Left ventricle myocardium inferior (tissue), 1 donor: ENCODE data around the gene LSAMP. TPM values are rescaled to one million over a fixed set of nuclear protein-coding genes. Genes with fewer than 3 reads are reported as not detected.

Experiments used
- DNase-seq: peaks from one replicate; pipeline ENCODE4 v3.0.0-alpha.2; 2020
- H3K27ac ChIP-seq: fragments of 200-600 bp; replicated peaks from 2 replicates; pipeline ENCODE4 v1.8.0; 2021
- H3K27me3 ChIP-seq: fragments of 200-600 bp; 2 replicates; pipeline ENCODE4 v1.8.0; 2021; ENCODE audit warnings: low read depth
- H3K36me3 ChIP-seq: fragments of 200-600 bp; 2 replicates; pipeline ENCODE4 v1.8.0; 2021
- H3K4me1 ChIP-seq: fragments of 200-600 bp; 2 replicates; pipeline ENCODE4 v1.8.0; 2021
- H3K4me3 ChIP-seq: fragments of 200-600 bp; 2 replicates; pipeline ENCODE4 v1.8.0; 2021; ENCODE audit warnings: mild to moderate bottlenecking, moderate library complexity
- H3K9me3 ChIP-seq: fragments of 200-600 bp; replicated peaks from 2 replicates; pipeline ENCODE4 v1.8.0; 2021
- intact Hi-C: fragments of 100-400 bp; cut with micrococcal nuclease; formaldehyde crosslinking; loops from one replicate; pipeline ENCODE4 v1.11.0; 2022
- total RNA-seq: library from RNA; stranded (reverse); fragmentation: NEBNext Ultra II Directional; extraction: Animal tissue kit (Norgen Biotek cat#: 25700); gene quantifications from one replicate; pipeline ENCODE4 v1.2.1, GENCODE V29; 2021
- TF ChIP-seq, protein P1 (sequence below): fragments of 200-600 bp; IDR thresholded peaks from 2 replicates; pipeline ENCODE4 v1.8.0; 2021; ENCODE audit warnings: antibody characterized with exemption, mild to moderate bottlenecking, borderline replicate concordance
- donor health status: DM: no; HTN: yes; CAD: no; lungs with severe emphysema.

The LSAMP gene
- total RNA-seq, 1 donor from 2014 or later, result 1.2 TPM

DNA sequence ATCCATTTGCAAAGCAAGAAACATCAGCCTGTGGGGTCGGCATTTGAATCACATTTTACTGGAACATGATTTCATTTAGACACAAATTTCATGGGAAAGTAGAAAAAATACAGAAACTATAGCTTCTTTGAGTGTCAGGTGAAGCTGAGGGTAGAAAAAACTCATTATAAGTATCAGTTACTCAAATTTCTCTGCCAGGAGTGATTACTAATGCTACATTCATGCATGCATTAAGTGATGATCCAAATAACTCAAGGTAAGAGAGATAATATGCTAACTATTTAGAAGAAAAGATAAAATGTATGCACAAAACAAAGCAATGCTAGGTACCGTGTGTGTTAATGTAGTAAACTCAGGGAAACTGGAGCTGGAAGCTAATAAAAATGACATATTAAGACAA is 416.0 kb downstream of the LSAMP start:
- no peak overlapping the region for H3K27ac ChIP-seq
- intact Hi-C loops, result no loop called here
- DNase-seq, result no peak
- H3K27me3 ChIP-seq, result no peaks in the 10 kb centered on the region
- TF ChIP-seq, protein P1, sequence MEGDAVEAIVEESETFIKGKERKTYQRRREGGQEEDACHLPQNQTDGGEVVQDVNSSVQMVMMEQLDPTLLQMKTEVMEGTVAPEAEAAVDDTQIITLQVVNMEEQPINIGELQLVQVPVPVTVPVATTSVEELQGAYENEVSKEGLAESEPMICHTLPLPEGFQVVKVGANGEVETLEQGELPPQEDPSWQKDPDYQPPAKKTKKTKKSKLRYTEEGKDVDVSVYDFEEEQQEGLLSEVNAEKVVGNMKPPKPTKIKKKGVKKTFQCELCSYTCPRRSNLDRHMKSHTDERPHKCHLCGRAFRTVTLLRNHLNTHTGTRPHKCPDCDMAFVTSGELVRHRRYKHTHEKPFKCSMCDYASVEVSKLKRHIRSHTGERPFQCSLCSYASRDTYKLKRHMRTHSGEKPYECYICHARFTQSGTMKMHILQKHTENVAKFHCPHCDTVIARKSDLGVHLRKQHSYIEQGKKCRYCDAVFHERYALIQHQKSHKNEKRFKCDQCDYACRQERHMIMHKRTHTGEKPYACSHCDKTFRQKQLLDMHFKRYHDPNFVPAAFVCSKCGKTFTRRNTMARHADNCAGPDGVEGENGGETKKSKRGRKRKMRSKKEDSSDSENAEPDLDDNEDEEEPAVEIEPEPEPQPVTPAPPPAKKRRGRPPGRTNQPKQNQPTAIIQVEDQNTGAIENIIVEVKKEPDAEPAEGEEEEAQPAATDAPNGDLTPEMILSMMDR, result no peak
- no peaks in the 10 kb centered on the region for H3K4me1 ChIP-seq
- H3K36me3 ChIP-seq, result no peaks in the 10 kb centered on the region
- no peaks in the 10 kb centered on the region for H3K9me3 ChIP-seq
- no peak overlapping the region for H3K4me3 ChIP-seq

DNA sequence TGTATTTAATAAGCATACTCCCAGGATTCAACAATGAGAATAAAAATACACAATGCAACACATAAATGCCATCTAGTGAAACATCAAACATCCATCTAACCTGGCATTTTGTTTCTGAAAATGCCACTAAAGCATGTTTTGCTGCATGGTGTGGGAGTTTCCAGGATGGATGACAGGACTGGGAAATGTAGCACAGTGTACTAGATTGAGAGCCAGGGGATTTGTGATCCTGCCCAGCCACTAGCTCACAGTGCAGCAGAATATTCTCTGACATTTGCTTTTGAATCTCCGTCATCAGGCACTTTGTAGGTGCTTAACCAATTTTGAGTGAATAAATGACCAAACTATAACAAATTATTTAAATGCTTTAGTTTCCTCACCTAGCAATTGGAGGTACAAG is 417.1 kb downstream of the LSAMP start:
- Histone ChIP-seq H3K27ac (no peak overlapping the region), H3K27me3 (no peaks in the 10 kb centered on the region), H3K4me1 (no peaks in the 10 kb centered on the region), H3K36me3 (no peaks in the 10 kb centered on the region), H3K4me3 (no peak overlapping the region), H3K9me3 (no peaks in the 10 kb centered on the region)
- DNase-seq, result no peak
- intact Hi-C loops, result no loop called here
- TF ChIP-seq, protein P1, result no peak

DNA sequence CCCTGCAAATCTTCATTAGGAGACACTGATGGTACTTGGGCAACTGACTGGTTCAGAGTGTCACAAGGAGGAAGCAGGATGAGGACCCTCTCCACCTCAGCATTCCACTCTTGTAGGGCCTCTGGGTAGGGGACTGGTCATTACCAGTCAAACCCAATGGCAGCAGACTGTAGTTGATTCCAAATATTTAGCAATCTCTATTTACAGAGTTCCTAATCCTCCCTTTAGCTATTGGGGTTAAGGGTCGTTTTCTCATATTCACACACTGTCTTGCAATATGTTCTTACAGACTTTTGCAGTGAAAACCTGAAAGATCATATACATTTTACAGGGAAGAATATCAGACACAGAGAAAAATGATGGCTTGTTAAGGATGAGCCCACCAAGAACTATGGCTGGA is 424.3 kb downstream of the LSAMP start:
- H3K36me3 ChIP-seq, result no peaks in the 10 kb centered on the region
- intact Hi-C loops, result no loop called here
- no peaks in the 10 kb centered on the region for H3K4me1 ChIP-seq

DNA sequence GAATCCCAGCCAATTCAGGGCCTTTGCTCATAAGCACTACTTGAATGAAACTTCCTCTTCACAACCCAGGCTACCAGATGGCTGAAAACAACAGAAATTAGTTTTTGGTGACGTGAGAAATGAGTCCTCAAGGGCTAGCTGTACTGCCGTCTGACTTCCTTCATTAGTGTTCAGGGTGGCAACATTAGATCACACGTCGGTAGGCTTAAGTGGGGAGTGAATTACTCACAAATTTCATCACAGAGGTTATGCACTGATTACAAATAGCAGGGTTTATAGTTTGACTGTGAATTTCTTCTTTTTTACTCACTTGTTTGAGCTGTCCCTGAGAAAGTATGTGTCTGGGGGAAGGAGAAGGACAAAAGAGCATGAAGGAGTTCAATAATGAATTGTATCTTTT is 424.8 kb downstream of the LSAMP start:
- H3K4me3 ChIP-seq, result no peak overlapping the region
- H3K9me3 ChIP-seq, result no peaks in the 10 kb centered on the region
- no peaks in the 10 kb centered on the region for H3K27me3 ChIP-seq
- DNase-seq, result no peak
- no peak overlapping the region for H3K27ac ChIP-seq
- no peaks in the 10 kb centered on the region for H3K36me3 ChIP-seq
- TF ChIP-seq, protein P1, result no peak
- no peaks in the 10 kb centered on the region for H3K4me1 ChIP-seq
- intact Hi-C loops, result no loop called here

More for the DNA sequence above, 424.3 kb downstream of the LSAMP start:
- no peaks in the 10 kb centered on the region for H3K9me3 ChIP-seq
- no peak overlapping the region for H3K27ac ChIP-seq
- no peak for DNase-seq
- TF ChIP-seq, protein P1, result no peak
- H3K4me3 ChIP-seq, result no peak overlapping the region
- H3K27me3 ChIP-seq, result no peaks in the 10 kb centered on the region

DNA sequence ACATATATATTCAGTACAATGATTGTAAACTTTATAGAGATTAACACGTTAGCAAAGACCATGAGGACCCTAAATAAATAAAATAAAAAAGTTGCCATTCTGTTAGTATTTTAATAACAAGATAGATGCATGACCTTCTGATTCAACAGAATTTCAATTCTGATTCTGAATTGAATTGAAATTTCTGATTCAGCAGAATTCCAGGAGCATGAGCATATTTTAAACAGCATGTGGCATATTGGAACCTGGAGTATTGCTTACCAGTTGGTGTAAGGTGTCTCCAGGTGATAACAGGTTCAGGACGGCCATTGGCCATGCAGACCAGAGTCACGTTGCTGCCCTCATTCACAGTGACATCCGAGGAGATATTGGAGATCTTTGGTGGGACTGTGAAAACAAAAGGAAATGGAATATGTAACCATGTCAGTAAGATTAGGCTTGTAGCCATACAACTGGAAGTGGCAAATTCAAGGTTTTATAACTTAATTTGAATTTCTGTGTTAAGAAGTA is 426.0 kb downstream of the LSAMP start:
- intact Hi-C loops, result no loop called here
- Histone ChIP-seq H3K4me3 (no peak overlapping the region), H3K9me3 (no peaks in the 10 kb centered on the region), H3K4me1 (no peaks in the 10 kb centered on the region), H3K27ac (no peak overlapping the region), H3K36me3 (no peaks in the 10 kb centered on the region), H3K27me3 (no peaks in the 10 kb centered on the region)
- DNase-seq, result no peak
- TF ChIP-seq, protein P1, result no peak
